HepG2 (cell line): ENCODE measurements around the gene HOXA9. TPM values are rescaled to one million over a fixed set of nuclear protein-coding genes. Genes with fewer than 3 reads are reported as not detected.

ENCODE experiments used
- ATAC-seq: fragments of 200-7000 bp; cut with Tn5 transposase; 3 replicates; pipeline ENCODE4 v1.9.1; 2020; ENCODE audit warnings: mild to moderate bottlenecking, moderate library complexity
- BruUV-seq: library from RNA; stranded (reverse); fragments of 400-500 nt; replicated peaks from 2 replicates; lab custom pipeline; 2021; lab: Mats Ljungman, UMichigan
- CTCF ChIA-PET: fragments of 300-600 bp; formaldehyde crosslinking; extraction: SDS; loops from one replicate; lab custom pipeline; 2021; ENCODE audit warnings: low total read pairs, inconsistent platforms, low intra/inter-chr PET ratio; lab: Yijun Ruan, JAX
- POLR2A ChIA-PET: fragments of 350-600 bp; sonication (Branson Sonifier 250); formaldehyde crosslinking; loops from one replicate; lab custom pipeline; 2020; ENCODE audit warnings: antibody characterized with exemption, inconsistent platforms; lab: Yijun Ruan, JAX
- DNase-seq: peaks from one replicate; pipeline ENCODE4 v3.0.0-alpha.2; 2015; ENCODE audit warnings: low spot score
- FAIRE-seq: peaks from 3 replicates; lab custom pipeline; 2011; peaks lifted over from hg19 to GRCh38; lab: Jason Lieb, UNC
- H2AFZ ChIP-seq: one replicate; pipeline ENCODE4 v1.6.1; 2011; ENCODE audit warnings: low read length, inconsistent platforms
- H3K27ac ChIP-seq: fragments of 300-600 bp; 3 replicates; pipeline ENCODE4 v1.8.0; 2011; ENCODE audit warnings: mixed run types, mild to moderate bottlenecking, mixed read lengths, low read length, inconsistent platforms; ENCODE audit not compliant: insufficient read depth; ENCODE audit errors: extremely low read length
- H3K27me3 ChIP-seq, 2 experiments: fragments of 200-600 bp in 1 of 2; 2 replicates in 1 of 2; 3 replicates in 1 of 2; pipeline versions ENCODE4 v1.6.0 to v1.8.0; 2011; ENCODE audit warnings: low read length in 2 of 2, mild to moderate bottlenecking in 2 of 2, moderate library complexity in 2 of 2, inconsistent platforms in 1 of 2; ENCODE audit not compliant: insufficient read depth in 2 of 2, control insufficient read depth in 1 of 2
- H3K36me3 ChIP-seq, 2 experiments: fragments of 200-600 bp in 1 of 2; replicated peaks in 1 of 2; 2 replicates in 1 of 2; 3 replicates in 1 of 2; pipeline versions ENCODE4 v1.5.1 to v1.8.0; 2011; ENCODE audit warnings: low read length in 2 of 2, inconsistent platforms in 1 of 2; ENCODE audit not compliant: insufficient read depth in 2 of 2, control insufficient read depth in 1 of 2
- H3K4me1 ChIP-seq: 2 replicates; pipeline ENCODE4 v1.5.1; 2012; ENCODE audit warnings: low read length, inconsistent platforms; ENCODE audit not compliant: insufficient read depth
- H3K4me2 ChIP-seq: 2 replicates; pipeline ENCODE4 v1.6.0; 2011; ENCODE audit warnings: low read depth, low read length, inconsistent platforms
- H3K4me3 ChIP-seq, 3 experiments: fragments of 200-600 bp in 1 of 3; sonication (generic), shearing (Covaris generic) in 1 of 3; replicated peaks in 1 of 3; 2 replicates each; pipeline ENCODE4 v1.5.1; 2011 to 2016; ENCODE audit warnings: low read length in 3 of 3, inconsistent platforms in 2 of 3, low read depth in 2 of 3, mild to moderate bottlenecking in 2 of 3, control low read depth in 1 of 3, mixed read lengths in 1 of 3; ENCODE audit not compliant: insufficient read depth in 1 of 3
- H3K79me2 ChIP-seq: one replicate; pipeline ENCODE4 v1.6.1; 2011; ENCODE audit warnings: low read length, inconsistent platforms; ENCODE audit not compliant: insufficient read depth
- H3K9ac ChIP-seq: 2 replicates; pipeline ENCODE4 v1.6.0; 2011; ENCODE audit warnings: mild to moderate bottlenecking, low read depth, low read length, inconsistent platforms; ENCODE audit not compliant: insufficient read depth
- H3K9me3 ChIP-seq: 2 replicates; pipeline ENCODE4 v1.5.1; 2012; ENCODE audit warnings: mild to moderate bottlenecking, low read length
- H4K20me1 ChIP-seq: 2 replicates; pipeline ENCODE4 v1.6.0; 2011; ENCODE audit warnings: inconsistent platforms, mild to moderate bottlenecking, low read length, moderate library complexity; ENCODE audit not compliant: insufficient read depth
- FOSL2 ChIP-seq: sonication (generic); formaldehyde crosslinking; IDR thresholded peaks from 2 replicates; pipeline ENCODE4 v1.4.0; 2020; ENCODE audit warnings: missing genetic modification reagents
- FOXO1 ChIP-seq: sonication (generic); formaldehyde crosslinking; IDR thresholded peaks from 2 replicates; pipeline ENCODE4 v1.4.0; 2020; ENCODE audit warnings: missing genetic modification reagents
- NFYB ChIP-seq: sonication (generic); formaldehyde crosslinking; IDR thresholded peaks from 2 replicates; pipeline ENCODE4 v1.4.0; 2020; ENCODE audit warnings: missing genetic modification reagents
- POGZ ChIP-seq: sonication (generic); formaldehyde crosslinking; IDR thresholded peaks from 2 replicates; pipeline ENCODE4 v1.4.0; 2020; ENCODE audit warnings: mild to moderate bottlenecking, missing genetic modification reagents
- RFXANK ChIP-seq: IDR thresholded peaks from 2 replicates; pipeline ENCODE4 v1.6.1; 2016
- TCF7 ChIP-seq: sonication (generic); IDR thresholded peaks from 2 replicates; pipeline ENCODE4 v1.6.1; 2016; ENCODE audit warnings: antibody characterized with exemption, low read depth
- YEATS2 ChIP-seq: sonication (generic); formaldehyde crosslinking; IDR thresholded peaks from 2 replicates; pipeline ENCODE4 v1.4.0; 2020; ENCODE audit warnings: missing genetic modification reagents, borderline replicate concordance
- ZBTB10 ChIP-seq: sonication (generic); formaldehyde crosslinking; IDR thresholded peaks from 2 replicates; pipeline ENCODE4 v1.4.0; 2020; ENCODE audit warnings: missing genetic modification reagents, borderline replicate concordance
- ZNF781 ChIP-seq: sonication (generic); formaldehyde crosslinking; IDR thresholded peaks from 2 replicates; pipeline ENCODE4 v1.5.1; 2020; ENCODE audit warnings: borderline replicate concordance, mild to moderate bottlenecking, missing genetic modification reagents; ENCODE audit errors: not compliant biosample characterization
- WGBS: methylation state at CpG from one replicate; pipeline ENCODE4 v1.1.6; 2017; ENCODE audit warnings: low lambda C conversion rate; 5-methylcytosine and 5-hydroxymethylcytosine counted together
- in situ Hi-C: cut with HindIII; loops from 2 replicates; pipeline ENCODE4 v1.10.0; 2017; ENCODE audit warnings: low pct_unique_long_range_greater_than_20kb; ENCODE audit not compliant: extremely low pct_ligation_motif_present
- intact Hi-C: fragments of 100-400 bp; cut with micrococcal nuclease; formaldehyde crosslinking; loops from one replicate; pipeline ENCODE4 v1.10.0; 2022; ENCODE audit not compliant: unreplicated experiment
- polyA plus RNA-seq, 8 experiments: library from polyadenylated mRNA; depleted of rRNA in 3 of 8; stranded (reverse) in 7 of 8; unstranded in 1 of 8; fragments of >200 nt; fragmentation: Illumina TruSeq in 4 of 8; extraction: Trizol in 4 of 8; gene quantifications; 2 replicates each; pipeline versions ENCODE4 v1.2.1 to v1.2.3, GENCODE V29; 2011 to 2016; ENCODE audit warnings: low read depth in 4 of 8, missing spikeins in 1 of 8, mixed read lengths in 1 of 8; ENCODE audit not compliant: insufficient read depth in 1 of 8
- total RNA-seq, 5 experiments: library from RNA; depleted of rRNA; stranded (reverse); fragments of >200 nt; fragmentation: Illumina TruSeq; extraction: Trizol; gene quantifications; 2 replicates each; pipeline ENCODE4 v1.2.3, GENCODE V29; 2016; ENCODE audit warnings: low read depth in 1 of 5

Gene HOXA9
- total and polyA plus RNA-seq, 2 of the 13 experiments (the other 11 are each of a cell fraction or from before 2014, with no cell fraction given): not detected

GRCh38 chr7:27179030-27179429 lies 13.7 kb upstream of the HOXA9 start (continued):
- TF ChIP-seq TCF7: no peak
- TF ChIP-seq YEATS2 (CRISPR knock-in tag): no peak
- TF ChIP-seq RFXANK (CRISPR knock-in tag): no peak
- no peak for TF ChIP-seq FOSL2
- TF ChIP-seq, all 625 proteins: peak for 0

GRCh38 chr7:27178366-27178765 lies 13.0 kb upstream of the HOXA9 start:
- ChIA-PET POLR2A (no interaction called here), CTCF (no interaction called here)
- no peak overlapping the region for H3K9ac ChIP-seq
- TF ChIP-seq ZNF781 (CRISPR knock-in tag): no peak
- no peak for TF ChIP-seq NFYB
- no peak for TF ChIP-seq POGZ
- TF ChIP-seq ZBTB10 (CRISPR knock-in tag): no peak
- no peak for TF ChIP-seq FOXO1
- H3K27me3 ChIP-seq: peaks cover 10 to 79% of the 10 kb centered on the region in 2 experiments
- ATAC-seq: no peak
- no peak overlapping the region for H3K4me2 ChIP-seq
- in situ Hi-C loops: no loop called here
- H3K9me3 ChIP-seq: no peaks in the 10 kb centered on the region
- H3K27ac ChIP-seq: no peak overlapping the region
- H3K79me2 ChIP-seq: no peaks in the 10 kb centered on the region
- no peak for DNase-seq
- H3K4me1 ChIP-seq: peaks cover 21% of the 10 kb centered on the region
- no TSS peak for BruUV-seq
- H2AFZ ChIP-seq: no peak overlapping the region
- intact Hi-C loops: no loop called here
- WGBS: 93% methylated on average over 6 of the region's 6 CpGs
- H3K4me3 ChIP-seq: no peak overlapping the region
- no peak for FAIRE-seq
- H4K20me1 ChIP-seq: no peaks in the 10 kb centered on the region
- no peaks in the 10 kb centered on the region for H3K36me3 ChIP-seq
